ENCODE results near the gene PLCL1.

The PLCL1 gene

DNA sequence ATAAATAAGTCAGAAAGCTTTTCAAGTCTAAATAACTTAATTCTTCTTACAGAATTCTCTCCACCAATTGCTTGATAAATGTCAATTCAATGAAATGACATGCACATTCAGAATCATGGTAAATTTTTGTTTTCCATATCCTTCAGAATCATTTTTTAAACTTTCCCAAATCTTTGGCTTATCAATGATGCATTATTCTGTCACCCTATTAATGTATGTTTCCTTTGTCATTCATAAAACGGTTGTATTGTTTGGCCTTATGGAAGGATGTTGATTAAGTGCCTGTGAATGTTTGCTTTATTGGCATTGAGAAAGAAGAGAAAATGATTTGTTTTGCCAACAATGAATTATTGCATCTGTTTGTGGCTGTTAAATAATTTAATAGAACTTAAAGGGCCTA is 260.9 kb downstream of the PLCL1 start:
- no peak for DNase-seq

DNA sequence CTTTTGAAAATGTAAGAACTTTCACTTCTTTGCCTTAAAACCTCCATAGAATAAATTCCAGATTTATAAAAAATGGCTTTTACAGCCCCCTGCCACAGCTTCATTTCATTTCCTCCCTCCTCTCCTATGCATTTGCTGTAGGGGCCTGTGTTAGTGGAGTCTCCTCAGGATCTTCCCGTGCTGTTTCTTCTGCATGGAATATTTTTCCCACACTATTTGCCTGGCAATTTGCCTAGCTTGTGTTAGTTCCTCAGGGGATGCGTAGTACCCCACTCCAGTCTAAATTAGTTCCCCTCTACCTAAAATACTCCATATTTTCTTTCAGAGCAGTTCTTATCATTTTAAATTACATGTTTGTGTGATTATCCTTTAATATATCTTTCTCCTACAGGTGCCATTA is 262.2 kb downstream of the PLCL1 start:
- no peak for DNase-seq

DNA sequence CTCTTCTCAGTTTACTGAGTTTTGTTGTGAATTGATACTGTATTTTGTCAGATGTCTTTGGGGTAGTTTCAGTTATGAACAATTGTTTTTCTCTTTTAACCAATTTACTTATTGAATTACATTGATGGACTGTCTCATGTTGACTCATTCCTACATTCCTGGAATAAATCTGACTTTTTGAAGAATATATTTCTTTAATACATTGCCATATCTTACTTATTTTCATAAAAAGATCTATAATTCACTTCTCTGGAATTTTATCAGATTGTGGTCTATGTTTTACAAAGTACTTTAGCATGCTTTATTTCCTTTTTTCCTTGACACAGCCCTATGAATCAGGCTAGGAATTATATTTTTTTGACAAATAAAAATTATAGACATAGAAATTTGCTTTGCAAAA is 268.3 kb downstream of the PLCL1 start:
- DNase-seq, result no peak

DNA sequence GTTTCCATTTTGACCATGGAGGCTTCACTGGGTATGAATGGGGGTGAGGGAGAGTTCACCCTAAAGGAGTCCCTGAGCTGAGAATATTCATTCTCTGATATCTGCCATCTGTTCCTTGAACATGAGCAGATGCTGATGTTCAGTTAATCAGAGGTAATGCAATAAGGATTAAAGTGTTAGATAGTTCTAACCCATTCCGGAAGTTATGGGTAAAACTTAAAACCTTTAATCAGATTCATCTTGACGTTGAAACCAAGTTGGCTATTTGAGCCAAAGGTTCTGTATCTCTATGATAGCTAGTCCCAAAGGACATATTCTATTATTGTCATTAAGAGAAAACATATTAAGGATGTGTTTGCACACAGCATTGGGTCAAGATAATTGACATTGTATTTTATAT is 268.9 kb downstream of the PLCL1 start:
- no peak for DNase-seq

DNA sequence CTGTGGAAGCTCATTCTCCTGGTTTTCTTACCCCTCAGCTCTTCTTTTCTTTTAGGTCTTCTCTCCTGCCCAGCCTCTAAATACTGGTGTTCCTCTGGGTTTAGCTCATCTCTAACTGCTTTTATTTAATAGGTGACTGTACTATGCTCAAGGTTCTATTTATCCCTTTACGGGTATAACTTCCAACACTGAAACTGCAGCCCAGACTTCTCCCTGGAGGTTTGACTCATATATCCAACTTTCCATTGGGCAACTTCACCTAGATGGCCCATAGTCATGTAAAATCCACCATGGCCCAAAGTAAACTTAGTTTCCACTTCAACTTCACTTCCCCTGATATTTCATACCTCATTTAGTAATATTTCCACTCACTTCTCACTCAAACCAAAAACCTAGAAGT is 273.1 kb downstream of the PLCL1 start:
- no peak for DNase-seq

DNA sequence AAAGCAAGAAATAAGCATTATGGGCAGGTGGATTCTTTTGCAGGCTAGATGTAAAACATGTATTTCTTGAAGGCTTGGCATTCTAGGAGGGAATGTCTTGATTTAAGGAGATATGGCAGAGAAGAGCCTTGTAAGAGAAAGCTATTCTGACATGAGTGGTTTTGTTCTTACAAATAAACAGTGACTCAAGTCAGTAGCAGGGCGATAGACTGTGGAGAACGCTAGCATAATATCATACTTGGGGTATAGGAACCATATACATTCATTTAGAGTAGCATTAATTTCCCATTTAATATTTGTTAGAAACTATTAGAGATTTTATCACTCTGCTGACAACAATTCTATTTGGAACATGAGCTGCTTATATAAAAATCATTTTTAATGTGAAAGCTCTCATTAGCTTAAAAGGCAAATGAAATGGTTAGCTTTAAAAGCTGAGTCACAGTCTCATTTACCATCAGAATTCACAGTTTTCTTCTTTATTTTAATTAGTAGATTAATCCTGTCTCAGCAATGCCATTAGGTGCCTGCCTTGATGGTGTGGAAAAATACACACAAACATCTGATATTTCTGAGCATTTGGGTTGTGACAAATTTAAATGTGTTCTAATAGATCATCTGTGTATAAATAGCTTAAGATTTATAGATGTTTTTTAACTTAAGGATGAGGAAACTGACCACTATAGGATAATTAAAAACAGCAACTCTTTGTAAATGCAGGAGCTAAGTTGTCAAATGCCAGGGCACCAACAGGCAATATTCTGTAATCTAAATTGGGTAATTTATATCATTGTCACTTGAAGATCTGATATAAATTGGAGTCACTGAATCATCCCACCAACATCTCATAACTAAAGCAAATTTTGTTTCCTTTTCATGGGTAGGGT is 276.7 kb downstream of the PLCL1 start:
- no peak for DNase-seq

DNA sequence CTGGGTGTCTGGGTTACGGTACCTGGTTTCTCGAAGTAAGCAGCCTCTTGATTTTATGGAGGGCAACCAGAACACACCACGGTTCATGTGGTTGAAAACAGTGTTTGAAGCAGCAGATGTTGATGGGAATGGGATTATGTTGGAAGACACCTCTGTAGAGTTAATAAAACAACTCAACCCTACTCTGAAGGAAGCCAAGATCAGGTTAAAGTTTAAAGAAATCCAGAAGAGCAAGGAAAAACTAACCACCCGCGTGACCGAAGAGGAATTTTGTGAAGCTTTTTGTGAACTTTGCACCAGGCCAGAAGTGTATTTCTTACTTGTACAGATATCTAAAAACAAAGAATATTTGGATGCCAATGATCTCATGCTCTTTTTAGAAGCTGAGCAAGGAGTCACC is 279.8 kb downstream of the PLCL1 start:
- DNase-seq, result no peak

DNA sequence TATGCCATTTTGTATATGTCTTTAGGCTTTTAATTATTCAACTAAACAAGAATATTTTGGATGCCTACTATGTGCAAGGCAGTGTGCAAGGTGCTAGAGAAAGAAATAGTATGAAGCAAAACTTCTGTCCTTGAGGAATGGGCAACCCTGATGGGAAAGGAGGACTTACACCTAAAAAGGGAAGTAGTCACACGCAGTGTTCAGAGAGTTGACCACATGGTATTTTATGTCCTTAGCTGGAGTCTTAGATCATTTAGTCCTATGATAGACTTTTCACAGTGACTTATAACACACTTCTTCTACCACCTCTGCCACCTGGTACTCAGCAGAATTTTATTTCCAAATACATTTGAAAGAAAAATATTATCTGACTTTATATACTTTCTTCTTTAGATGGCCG is 291.6 kb downstream of the PLCL1 start:
- no peak for DNase-seq

DNA sequence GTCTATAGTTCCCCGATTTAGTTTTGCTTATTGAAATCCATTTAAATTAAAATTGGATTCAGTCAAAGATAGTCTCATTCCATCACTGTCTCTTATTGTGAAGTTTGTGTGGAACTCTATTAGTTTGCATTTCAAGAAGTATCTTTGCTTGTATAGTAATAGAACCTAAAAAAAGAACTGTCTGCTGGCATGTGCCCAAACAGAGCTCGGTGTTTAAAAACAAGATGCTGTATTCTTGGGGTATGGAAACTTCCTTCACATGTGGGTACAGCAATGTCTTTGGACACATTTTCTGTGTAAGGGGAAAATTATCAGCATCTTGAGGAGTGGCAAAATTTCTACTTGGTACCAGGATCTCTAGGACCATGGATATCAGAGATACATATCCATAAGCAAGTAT is 292.6 kb downstream of the PLCL1 start:
- DNase-seq, result no peak

DNA sequence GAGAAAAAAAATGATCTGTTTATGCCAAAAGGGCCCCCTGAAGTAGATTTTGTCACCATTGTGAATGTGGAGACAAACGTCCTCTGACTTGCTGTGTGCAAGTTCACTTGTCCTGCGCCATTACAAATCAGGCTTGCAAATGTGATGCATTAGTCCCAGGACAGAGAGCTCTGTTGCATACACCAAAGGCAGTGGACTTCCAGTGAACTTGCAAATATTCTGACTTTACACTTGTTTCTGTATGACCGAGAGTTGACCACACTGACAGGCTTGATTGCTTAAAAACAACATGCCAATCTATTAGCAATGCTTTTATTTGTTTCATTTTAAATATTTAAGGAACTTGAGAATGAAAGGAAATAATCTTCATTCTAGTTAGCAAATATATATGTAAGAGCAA is 293.2 kb downstream of the PLCL1 start:
- no peak for DNase-seq

DNA sequence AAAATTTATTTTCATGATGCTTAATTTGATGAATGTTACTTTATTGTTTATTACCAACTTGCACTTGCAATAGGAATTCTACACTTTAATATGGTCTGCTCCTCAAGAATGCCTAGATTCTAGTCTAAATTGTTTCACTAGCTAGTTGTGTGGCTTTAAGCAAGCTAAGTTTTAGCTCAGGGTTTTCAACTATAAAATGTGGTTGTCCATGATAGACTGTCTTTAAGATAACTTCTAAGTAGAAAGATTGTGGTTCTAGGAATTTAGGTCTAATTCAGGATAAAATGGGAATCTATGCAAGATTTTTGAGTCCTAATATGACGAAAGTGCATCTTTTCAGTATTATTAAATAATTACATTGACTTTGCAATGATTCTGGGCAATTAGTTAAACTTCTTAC is 294.0 kb downstream of the PLCL1 start:
- no peak for DNase-seq

DNA sequence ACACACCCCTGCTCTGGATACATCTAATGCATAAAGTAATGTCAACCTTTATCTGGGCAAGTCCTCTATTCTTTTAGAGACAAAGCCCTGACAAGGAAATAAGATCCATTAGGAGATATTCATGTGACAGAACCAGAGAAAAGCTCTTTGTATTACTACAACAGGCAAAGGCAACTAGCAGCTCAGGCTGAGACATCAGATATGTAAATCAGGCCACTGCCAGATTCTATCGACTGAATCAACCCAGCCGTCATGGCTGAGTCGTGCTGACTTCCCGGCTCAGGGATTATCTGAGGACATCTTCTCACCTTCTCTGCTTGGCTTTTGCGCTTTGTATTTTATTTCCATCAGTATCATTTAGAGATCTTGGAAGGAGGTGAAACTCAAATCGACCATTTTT is 294.5 kb downstream of the PLCL1 start:
- DNase-seq, result peak; percentile 4

DNA sequence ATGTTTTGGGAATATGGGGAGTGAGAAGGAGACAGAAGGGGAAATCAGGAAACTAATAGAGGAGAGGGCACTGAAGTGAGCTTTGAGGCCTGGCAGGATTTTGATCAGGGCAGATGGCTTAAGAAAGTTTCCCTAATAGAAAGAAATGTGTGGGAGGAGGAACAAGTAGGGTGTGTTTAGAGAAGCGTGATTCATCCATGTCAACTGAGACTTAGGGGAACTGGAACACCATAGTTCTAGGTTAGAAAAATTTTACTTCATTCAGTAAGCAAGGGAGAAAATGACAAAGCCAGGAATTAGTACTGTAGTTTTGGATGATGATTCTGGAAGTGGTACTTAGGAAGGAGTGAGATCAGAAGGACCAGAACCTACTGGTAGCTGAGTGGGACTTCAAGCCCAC is 296.0 kb downstream of the PLCL1 start:
- DNase-seq, result no peak

DNA sequence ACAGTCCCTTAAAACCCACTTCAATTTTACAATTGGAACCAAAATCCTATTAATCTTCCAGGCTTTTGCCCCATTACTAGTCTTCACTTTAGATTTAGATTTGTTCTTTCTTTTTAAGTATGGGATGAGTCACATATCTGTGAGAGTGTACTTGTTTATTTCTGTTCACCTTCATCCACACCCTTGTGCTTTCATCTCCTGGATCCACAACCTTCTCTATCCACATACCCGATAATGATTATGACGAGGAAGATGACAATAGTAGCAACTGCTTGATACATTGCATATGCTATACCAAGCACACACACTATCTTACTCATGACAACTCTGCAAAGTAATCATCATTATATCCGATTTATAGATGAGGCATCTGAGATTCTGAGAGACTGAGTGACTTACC is 297.3 kb downstream of the PLCL1 start:
- DNase-seq, result no peak

DNA sequence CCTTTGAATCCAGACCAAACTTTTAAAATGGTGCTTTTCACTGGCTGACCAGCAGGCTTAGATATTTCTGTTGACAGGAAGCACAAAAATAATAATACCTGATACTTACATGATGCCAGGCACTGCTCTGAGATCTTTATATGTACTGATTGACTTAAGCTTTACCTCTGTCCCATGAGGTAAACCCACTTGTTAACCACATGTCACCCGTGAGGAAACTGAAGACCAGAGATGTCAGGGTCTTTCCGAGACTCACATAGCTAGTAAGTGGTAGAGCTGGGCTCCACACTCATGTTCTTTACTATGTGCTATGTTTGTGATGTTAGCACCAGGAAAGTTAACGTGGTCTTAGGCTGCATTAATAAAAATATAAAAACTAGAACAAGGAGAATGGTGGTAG is 297.7 kb downstream of the PLCL1 start:
- no peak for DNase-seq

DNA sequence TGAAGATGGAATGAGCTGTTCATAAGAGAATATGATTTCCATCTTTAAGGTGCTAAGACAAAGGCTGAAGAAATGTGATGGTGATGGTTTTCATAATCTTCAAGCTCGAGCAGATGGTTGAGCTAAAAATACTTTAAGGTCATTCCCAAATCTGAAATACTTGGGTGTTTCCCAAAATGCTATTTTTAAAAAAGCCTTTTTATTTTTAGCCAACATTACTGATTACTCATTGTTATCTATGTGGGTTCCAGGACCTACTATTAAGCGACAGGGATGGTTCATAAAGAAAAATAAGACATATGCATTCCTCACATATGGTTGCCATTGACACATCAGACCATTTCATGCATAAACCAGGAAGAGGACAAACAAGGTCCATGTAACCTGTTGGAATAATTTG is 298.5 kb downstream of the PLCL1 start:
- no peak for DNase-seq

DNA sequence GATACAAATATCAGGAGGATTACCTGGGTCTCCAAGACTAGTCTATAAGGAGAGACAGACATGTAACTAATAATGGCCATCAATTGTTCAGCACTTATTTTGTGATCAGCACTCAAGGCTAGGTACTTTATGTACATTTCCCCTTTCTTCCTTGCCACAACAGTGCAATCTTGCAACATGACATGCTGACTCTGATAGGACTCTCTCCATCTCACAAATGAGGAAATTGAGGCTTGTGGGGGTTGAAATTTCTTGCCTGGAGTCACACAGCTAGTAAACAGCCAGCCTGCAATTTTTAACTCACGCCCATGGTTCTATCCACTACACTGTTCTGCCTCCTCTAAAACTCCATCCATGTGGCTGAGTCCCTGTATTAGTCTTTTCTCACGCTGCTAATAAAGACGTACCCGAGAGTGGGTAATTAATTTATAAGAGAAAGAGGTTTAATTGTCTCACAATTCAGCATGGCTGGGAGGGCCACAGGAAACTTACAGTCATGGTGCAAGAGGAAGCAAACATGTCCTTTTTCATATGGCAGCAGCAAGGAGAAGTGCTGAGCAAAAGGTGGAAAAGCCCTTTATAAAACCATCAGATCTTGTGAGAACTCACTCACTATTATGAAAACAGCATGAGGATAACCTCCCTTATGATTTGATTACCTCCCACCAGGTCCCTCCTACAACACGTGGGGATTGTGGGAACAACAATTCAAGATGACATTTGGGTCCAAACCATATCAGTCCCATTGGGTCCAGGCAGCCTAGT is 302.4 kb downstream of the PLCL1 start:
- DNase-seq, result no peak

DNA sequence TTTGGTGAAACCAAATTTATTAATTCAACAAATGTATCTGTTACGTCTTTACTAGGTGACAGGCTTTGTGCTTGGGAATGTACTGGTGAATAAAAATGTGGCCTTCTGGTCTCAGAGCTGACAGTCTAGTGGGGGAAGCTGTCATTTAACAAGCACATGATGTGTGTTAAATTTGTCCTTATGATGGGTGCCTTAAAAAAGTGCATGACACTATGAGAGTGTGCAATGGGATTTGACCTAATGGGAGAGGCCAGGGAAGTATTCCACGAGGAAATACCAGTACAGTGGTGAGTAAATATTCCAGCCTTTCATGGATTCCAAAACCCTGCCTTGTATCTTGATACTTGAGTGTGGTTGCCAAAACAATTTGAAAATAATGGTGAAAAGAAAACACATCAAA is 308.9 kb downstream of the PLCL1 start:
- DNase-seq, result no peak

DNA sequence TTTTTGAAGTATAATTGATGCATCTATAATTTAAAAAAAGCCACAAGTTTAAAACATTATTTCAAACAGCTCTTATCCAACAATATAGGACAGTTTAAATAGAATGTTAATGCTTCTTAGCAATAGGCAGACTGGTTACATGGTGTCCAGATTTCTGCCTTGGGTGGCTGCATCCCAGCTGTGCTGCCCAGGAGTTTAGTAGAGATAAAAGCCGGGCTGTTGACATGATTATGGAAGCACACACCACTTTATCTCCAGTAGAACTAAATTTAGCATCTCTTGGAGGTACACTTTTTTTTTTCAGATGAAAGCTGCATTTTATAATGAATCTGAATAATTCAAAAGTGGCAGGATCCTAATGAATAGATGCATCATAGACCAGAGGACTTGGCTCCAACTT is 309.7 kb downstream of the PLCL1 start:
- DNase-seq, result no peak

DNA sequence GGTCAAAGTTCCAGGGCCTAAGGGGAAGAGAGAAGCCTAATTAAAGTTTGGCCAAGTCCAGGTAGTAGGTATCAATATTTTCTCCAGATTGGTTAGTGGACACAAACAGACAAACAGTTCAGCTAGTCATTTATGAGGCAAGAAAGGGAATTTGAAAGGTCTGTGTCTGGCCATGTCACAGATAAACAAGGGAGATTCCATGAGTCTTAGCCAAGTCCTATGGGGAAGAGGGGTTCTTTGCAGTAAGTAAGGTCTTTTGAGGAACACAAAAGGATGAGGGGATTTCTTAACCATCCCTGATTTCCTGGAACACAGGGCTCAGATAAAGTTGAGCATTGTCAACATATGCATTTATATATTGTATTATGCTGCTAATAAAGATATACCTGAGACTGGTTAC is 310.8 kb downstream of the PLCL1 start:
- DNase-seq, result no peak

DNA sequence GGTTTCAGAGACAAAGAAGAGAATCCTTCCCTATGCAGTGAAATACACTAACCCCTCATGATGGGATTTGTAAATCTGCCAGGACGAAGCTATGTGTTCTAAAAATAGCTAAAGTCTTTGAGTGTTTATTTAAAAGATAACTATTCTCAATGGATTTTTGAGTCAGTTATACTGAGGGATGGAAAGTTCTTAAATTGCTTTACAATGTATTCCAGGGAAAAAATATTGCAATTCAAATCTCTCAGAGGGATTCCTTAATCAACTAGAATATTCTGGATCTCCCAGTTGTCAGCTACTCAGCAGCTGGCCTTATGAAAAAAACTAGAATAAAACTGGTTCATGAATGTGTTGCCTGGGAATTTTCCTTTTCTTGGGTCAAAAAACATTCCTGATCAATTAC is 312.4 kb downstream of the PLCL1 start:
- no peak for DNase-seq

DNA sequence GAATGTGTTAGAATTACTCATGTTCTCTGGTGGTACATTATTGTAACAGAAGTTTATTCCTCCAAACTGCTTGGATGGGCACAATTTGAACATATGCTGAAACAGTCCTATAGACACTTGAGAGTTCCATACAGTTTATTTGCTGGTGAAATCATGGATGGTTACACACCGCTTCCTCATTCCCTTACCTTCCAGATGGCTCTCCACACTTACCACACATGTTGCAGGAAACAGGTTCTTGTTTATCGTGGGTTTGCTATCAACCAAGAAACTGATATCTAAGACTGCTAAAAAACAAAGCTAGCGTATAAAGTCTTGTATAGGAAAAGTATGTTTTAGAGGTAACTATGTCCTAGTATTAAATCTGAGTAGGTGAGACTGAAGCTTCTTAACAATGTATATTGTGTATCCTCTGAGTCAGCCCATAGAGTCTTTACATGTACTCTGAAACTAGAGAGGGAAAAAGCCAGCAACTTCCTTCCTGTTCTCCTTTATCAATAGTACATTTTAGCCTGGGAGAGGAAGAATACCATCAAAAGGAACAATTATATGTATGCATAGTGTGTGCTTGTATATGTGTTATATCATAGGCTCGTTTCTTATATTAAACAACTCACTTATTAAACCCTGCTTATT is 313.1 kb downstream of the PLCL1 start:
- no peak for DNase-seq

DNA sequence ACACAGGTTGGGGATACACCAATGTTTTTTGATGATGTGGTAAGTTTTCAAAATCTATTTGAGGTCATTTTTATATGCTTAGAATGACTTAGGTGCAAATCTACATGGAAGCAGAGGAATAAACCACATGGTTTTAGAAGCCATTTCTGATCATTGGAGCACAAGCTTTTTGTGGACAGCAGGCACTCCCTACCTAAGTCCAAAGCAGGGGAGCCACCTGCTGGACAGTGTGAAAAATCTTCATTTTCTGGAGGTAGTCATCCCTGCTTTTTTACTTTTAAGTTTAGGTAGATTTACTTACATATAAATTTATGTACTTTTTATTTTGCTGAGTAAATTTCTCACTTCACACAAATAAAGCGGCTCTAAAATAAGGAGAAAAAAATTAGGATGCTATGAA is 323.2 kb downstream of the PLCL1 start:
- DNase-seq, result peak; percentile 64

DNA sequence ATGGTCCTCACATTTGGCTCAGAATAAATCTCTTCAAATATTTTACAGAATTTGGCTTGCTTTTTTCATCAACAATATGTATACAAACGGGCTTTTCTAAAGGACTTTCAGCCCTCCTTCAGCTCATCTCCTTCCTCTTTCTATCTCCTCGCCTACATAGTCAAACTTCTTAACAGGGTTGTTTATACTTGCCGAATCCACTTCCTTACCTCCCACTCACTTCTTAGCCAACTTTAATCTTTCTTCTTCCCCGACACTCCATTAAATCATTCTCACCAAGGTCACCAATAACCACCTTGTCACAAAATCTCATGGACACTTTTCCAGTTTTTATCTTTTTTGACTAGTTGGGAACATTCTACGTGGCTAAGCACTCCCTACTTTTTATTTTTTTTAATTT is 325.2 kb downstream of the PLCL1 start:
- no peak for DNase-seq

Measured in stimulated activated CD4-positive, alpha-beta T cell treated with anti-CD3 and anti-CD28 coated beads, Interleukin-15, amount 100 ng/mL, for 24 hours (primary cell).